CD4-positive, alpha-beta T cell treated with Interleukin-12 subunit alpha and Interleukin-12 subunit beta, for 1 hour (primary cell): Measurements from ENCODE around the gene CIPC.

Experiments
- DNase-seq: peaks from one replicate; pipeline ENCODE4 v3.0.0-alpha.2; 2020

Gene CIPC

GRCh38 chr14:77104393-77104792 is 6.3 kb downstream of the CIPC start:
- DNase-seq: no peak

- no peak for DNase-seq
Measured at GRCh38 chr14:77105145-77105939, 7.3 kb downstream of the CIPC start.

GRCh38 chr14:77106666-77107065 is 8.6 kb downstream of the CIPC start:
- no peak for DNase-seq

GRCh38 chr14:77107228-77107627 is 9.2 kb downstream of the CIPC start:
- no peak for DNase-seq

- DNase-seq: no peak
Measured at GRCh38 chr14:77108753-77109152, 10.7 kb downstream of the CIPC start.

GRCh38 chr14:77109656-77110055 is 11.6 kb downstream of the CIPC start:
- DNase-seq: no peak

GRCh38 chr14:77110286-77110685 is 12.2 kb downstream of the CIPC start:
- no peak for DNase-seq

- no peak for DNase-seq
Measured at GRCh38 chr14:77111021-77111420, 13.0 kb downstream of the CIPC start.

GRCh38 chr14:77113644-77114043 is 15.6 kb downstream of the CIPC start:
- no peak for DNase-seq

GRCh38 chr14:77114609-77115008 is 16.6 kb downstream of the CIPC start:
- DNase-seq: no peak

- no peak for DNase-seq
Measured at GRCh38 chr14:77116172-77116817, 18.2 kb downstream of the CIPC start.

- peak; percentile 34 for DNase-seq
Measured at GRCh38 chr14:77119851-77120250, 21.8 kb downstream of the CIPC start.

GRCh38 chr14:77120771-77121743 is 23.0 kb downstream of the CIPC start:
- DNase-seq: peak; percentile 49

- no peak for DNase-seq
Measured at GRCh38 chr14:77122526-77123125, 24.6 kb downstream of the CIPC start.

- no peak for DNase-seq
Measured at GRCh38 chr14:77123381-77124325, 25.6 kb downstream of the CIPC start.

GRCh38 chr14:77124345-77125280 is 26.6 kb downstream of the CIPC start:
- peak; percentile 70 for DNase-seq

GRCh38 chr14:77125281-77125801 is 27.3 kb downstream of the CIPC start:
- DNase-seq: no peak

GRCh38 chr14:77125823-77126325 is 27.8 kb downstream of the CIPC start:
- no peak for DNase-seq

GRCh38 chr14:77126461-77126990 is 28.5 kb downstream of the CIPC start:
- DNase-seq: no peak

- no peak for DNase-seq
Measured at GRCh38 chr14:77128414-77128891, 30.4 kb downstream of the CIPC start.
